HepG2 (cell line): ENCODE data around the gene RAB28. TPM values are rescaled to one million over a fixed set of nuclear protein-coding genes. Genes with fewer than 3 reads are reported as not detected.

Experiments
- ATAC-seq: fragments of 200-7000 bp; cut with Tn5 transposase; 3 replicates; pipeline ENCODE4 v1.9.1; 2020; ENCODE audit warnings: mild to moderate bottlenecking, moderate library complexity
- BruUV-seq: library from RNA; stranded (reverse); fragments of 400-500 nt; replicated peaks from 2 replicates; lab custom pipeline; 2021; lab: Mats Ljungman, UMichigan
- CTCF ChIA-PET: fragments of 300-600 bp; formaldehyde crosslinking; extraction: SDS; loops from one replicate; lab custom pipeline; 2021; ENCODE audit warnings: low total read pairs, inconsistent platforms, low intra/inter-chr PET ratio; lab: Yijun Ruan, JAX
- POLR2A ChIA-PET: fragments of 350-600 bp; sonication (Branson Sonifier 250); formaldehyde crosslinking; loops from one replicate; lab custom pipeline; 2020; ENCODE audit warnings: antibody characterized with exemption, inconsistent platforms; lab: Yijun Ruan, JAX
- DNase-seq: peaks from one replicate; pipeline ENCODE4 v3.0.0-alpha.2; 2015; ENCODE audit warnings: low spot score
- FAIRE-seq: peaks from 3 replicates; lab custom pipeline; 2011; peaks lifted over from hg19 to GRCh38; lab: Jason Lieb, UNC
- H2AFZ ChIP-seq: one replicate; pipeline ENCODE4 v1.6.1; 2011; ENCODE audit warnings: low read length, inconsistent platforms
- H3K27ac ChIP-seq: fragments of 300-600 bp; 3 replicates; pipeline ENCODE4 v1.8.0; 2011; ENCODE audit warnings: mixed run types, mild to moderate bottlenecking, mixed read lengths, low read length, inconsistent platforms; ENCODE audit not compliant: insufficient read depth; ENCODE audit errors: extremely low read length
- H3K27me3 ChIP-seq, 2 experiments: fragments of 200-600 bp in 1 of 2; 2 replicates in 1 of 2; 3 replicates in 1 of 2; pipeline versions ENCODE4 v1.6.0 to v1.8.0; 2011; ENCODE audit warnings: low read length in 2 of 2, mild to moderate bottlenecking in 2 of 2, moderate library complexity in 2 of 2, inconsistent platforms in 1 of 2; ENCODE audit not compliant: insufficient read depth in 2 of 2, control insufficient read depth in 1 of 2
- H3K36me3 ChIP-seq, 2 experiments: fragments of 200-600 bp in 1 of 2; replicated peaks in 1 of 2; 2 replicates in 1 of 2; 3 replicates in 1 of 2; pipeline versions ENCODE4 v1.5.1 to v1.8.0; 2011; ENCODE audit warnings: low read length in 2 of 2, inconsistent platforms in 1 of 2; ENCODE audit not compliant: insufficient read depth in 2 of 2, control insufficient read depth in 1 of 2
- H3K4me1 ChIP-seq: 2 replicates; pipeline ENCODE4 v1.5.1; 2012; ENCODE audit warnings: low read length, inconsistent platforms; ENCODE audit not compliant: insufficient read depth
- H3K4me2 ChIP-seq: 2 replicates; pipeline ENCODE4 v1.6.0; 2011; ENCODE audit warnings: low read depth, low read length, inconsistent platforms
- H3K4me3 ChIP-seq, 3 experiments: fragments of 200-600 bp in 1 of 3; sonication (generic), shearing (Covaris generic) in 1 of 3; replicated peaks in 1 of 3; 2 replicates each; pipeline ENCODE4 v1.5.1; 2011 to 2016; ENCODE audit warnings: low read length in 3 of 3, inconsistent platforms in 2 of 3, low read depth in 2 of 3, mild to moderate bottlenecking in 2 of 3, control low read depth in 1 of 3, mixed read lengths in 1 of 3; ENCODE audit not compliant: insufficient read depth in 1 of 3
- H3K79me2 ChIP-seq: one replicate; pipeline ENCODE4 v1.6.1; 2011; ENCODE audit warnings: low read length, inconsistent platforms; ENCODE audit not compliant: insufficient read depth
- H3K9ac ChIP-seq: 2 replicates; pipeline ENCODE4 v1.6.0; 2011; ENCODE audit warnings: mild to moderate bottlenecking, low read depth, low read length, inconsistent platforms; ENCODE audit not compliant: insufficient read depth
- H3K9me3 ChIP-seq: 2 replicates; pipeline ENCODE4 v1.5.1; 2012; ENCODE audit warnings: mild to moderate bottlenecking, low read length
- H4K20me1 ChIP-seq: 2 replicates; pipeline ENCODE4 v1.6.0; 2011; ENCODE audit warnings: inconsistent platforms, mild to moderate bottlenecking, low read length, moderate library complexity; ENCODE audit not compliant: insufficient read depth
- ATF4 ChIP-seq, 2 experiments: fragments of 450-650 bp in 1 of 2; sonication (generic) in 1 of 2; formaldehyde crosslinking; IDR thresholded peaks; 2 replicates each; pipeline versions ENCODE4 v1.5.0 to v1.8.0; 2020 to 2022; ENCODE audit warnings: mild to moderate bottlenecking in 1 of 2, missing genetic modification reagents in 1 of 2
- FOXK1 ChIP-seq: sonication (generic); formaldehyde crosslinking; IDR thresholded peaks from 2 replicates; pipeline ENCODE4 v1.4.0; 2020; ENCODE audit warnings: low read depth, missing genetic modification reagents, borderline replicate concordance
- GPN1 ChIP-seq: sonication (generic); formaldehyde crosslinking; IDR thresholded peaks from 2 replicates; pipeline ENCODE4 v1.5.1; 2020; ENCODE audit warnings: missing genetic modification reagents, borderline replicate concordance
- HDAC1 ChIP-seq: sonication (generic); formaldehyde crosslinking; IDR thresholded peaks from 2 replicates; pipeline ENCODE4 v1.5.1; 2020; ENCODE audit warnings: mild to moderate bottlenecking, missing genetic modification reagents
- NFYC ChIP-seq: IDR thresholded peaks from 2 replicates; pipeline ENCODE4 v1.6.1; 2016; ENCODE audit warnings: missing genetic modification reagents, missing compliant biosample characterization
- SKIL ChIP-seq: sonication (generic); formaldehyde crosslinking; IDR thresholded peaks from 2 replicates; pipeline ENCODE4 v1.8.0; 2022; ENCODE audit warnings: missing genetic modification reagents, mild to moderate bottlenecking, moderate library complexity, borderline replicate concordance
- TAF15 ChIP-seq: fragments of 200-400 bp; formaldehyde crosslinking; IDR thresholded peaks from one replicate; pipeline ENCODE4 v1.6.1; 2018; ENCODE audit warnings: mild to moderate bottlenecking, low read depth, low read length; ENCODE audit not compliant: poor library complexity, severe bottlenecking
- ZBTB21 ChIP-seq: sonication (generic); formaldehyde crosslinking; IDR thresholded peaks from 2 replicates; pipeline ENCODE4 v1.4.0; 2020; ENCODE audit warnings: missing genetic modification reagents
- ZKSCAN5 ChIP-seq: sonication (generic); formaldehyde crosslinking; IDR thresholded peaks from 2 replicates; pipeline ENCODE4 v1.5.1; 2020; ENCODE audit warnings: mild to moderate bottlenecking, missing genetic modification reagents
- ZNF235 ChIP-seq: sonication (generic); formaldehyde crosslinking; IDR thresholded peaks from 2 replicates; pipeline ENCODE4 v1.8.1; 2023; ENCODE audit warnings: mild to moderate bottlenecking, missing genetic modification reagents, borderline replicate concordance
- ZNF512 ChIP-seq: sonication (generic); formaldehyde crosslinking; IDR thresholded peaks from 2 replicates; pipeline ENCODE4 v1.4.0; 2020; ENCODE audit warnings: mild to moderate bottlenecking, missing genetic modification reagents
- ZNF564 ChIP-seq: sonication (generic); formaldehyde crosslinking; IDR thresholded peaks from 2 replicates; pipeline ENCODE4 v1.8.1; 2023; ENCODE audit warnings: mild to moderate bottlenecking, missing genetic modification reagents
- ZNF574 ChIP-seq: sonication (generic); formaldehyde crosslinking; IDR thresholded peaks from 2 replicates; pipeline ENCODE4 v1.4.0; 2020; ENCODE audit warnings: missing genetic modification reagents
- ZNF607 ChIP-seq: sonication (generic); formaldehyde crosslinking; IDR thresholded peaks from 2 replicates; pipeline ENCODE4 v1.5.1; 2020; ENCODE audit warnings: missing genetic modification reagents, mild to moderate bottlenecking, borderline replicate concordance
- ZNF704 ChIP-seq: sonication (generic); formaldehyde crosslinking; IDR thresholded peaks from 2 replicates; pipeline ENCODE4 v1.8.1; 2023; ENCODE audit warnings: mild to moderate bottlenecking, inconsistent platforms, moderate library complexity, missing genetic modification reagents, borderline replicate concordance
- WGBS: methylation state at CpG from one replicate; pipeline ENCODE4 v1.1.6; 2017; ENCODE audit warnings: low lambda C conversion rate; 5-methylcytosine and 5-hydroxymethylcytosine counted together
- in situ Hi-C: cut with HindIII; loops from 2 replicates; pipeline ENCODE4 v1.10.0; 2017; ENCODE audit warnings: low pct_unique_long_range_greater_than_20kb; ENCODE audit not compliant: extremely low pct_ligation_motif_present
- intact Hi-C: fragments of 100-400 bp; cut with micrococcal nuclease; formaldehyde crosslinking; loops from one replicate; pipeline ENCODE4 v1.10.0; 2022; ENCODE audit not compliant: unreplicated experiment
- polyA plus RNA-seq, 8 experiments: library from polyadenylated mRNA; depleted of rRNA in 3 of 8; stranded (reverse) in 7 of 8; unstranded in 1 of 8; fragments of >200 nt; fragmentation: Illumina TruSeq in 4 of 8; extraction: Trizol in 4 of 8; gene quantifications; 2 replicates each; pipeline versions ENCODE4 v1.2.1 to v1.2.3, GENCODE V29; 2011 to 2016; ENCODE audit warnings: low read depth in 4 of 8, missing spikeins in 1 of 8, mixed read lengths in 1 of 8; ENCODE audit not compliant: insufficient read depth in 1 of 8
- total RNA-seq, 5 experiments: library from RNA; depleted of rRNA; stranded (reverse); fragments of >200 nt; fragmentation: Illumina TruSeq; extraction: Trizol; gene quantifications; 2 replicates each; pipeline ENCODE4 v1.2.3, GENCODE V29; 2016; ENCODE audit warnings: low read depth in 1 of 5

The RAB28 gene
- total and polyA plus RNA-seq, 2 of the 13 experiments (the other 11 are each of a cell fraction or from before 2014, with no cell fraction given), result 11.8 to 18.2 TPM

GRCh38 chr4:13492747-13493146 lies 8.6 kb upstream of the RAB28 start:
- WGBS, result 4% methylated on average over 3 of the region's 3 CpGs
- intact Hi-C loops, result no loop called here
- TF ChIP-seq NFYC (CRISPR knock-in tag), result no peak
- TF ChIP-seq SKIL (CRISPR knock-in tag), result no peak
- no peak for TF ChIP-seq FOXK1 (CRISPR knock-in tag)
- TF ChIP-seq HDAC1 (CRISPR knock-in tag), result no peak
- TF ChIP-seq ZNF235, result no peak
- no peak for TF ChIP-seq ZNF564 (CRISPR knock-in tag)
- no peak for TF ChIP-seq TAF15
- TF ChIP-seq ZBTB21, result no peak
- TF ChIP-seq ZNF574 (CRISPR knock-in tag), result no peak
- TF ChIP-seq ZNF704 (CRISPR knock-in tag), result no peak
- no peak for TF ChIP-seq GPN1 (CRISPR knock-in tag)
- TF ChIP-seq ZKSCAN5 (CRISPR knock-in tag), result no peak
- TF ChIP-seq ZNF512 (CRISPR knock-in tag), result no peak
- no peak for TF ChIP-seq ZNF607 (CRISPR knock-in tag)
- TF ChIP-seq ATF4 (CRISPR knock-in tag; IDR thresholded peaks at IDR 0.05), result no peak

More at GRCh38 chr4:13492747-13493146, 8.6 kb upstream of the RAB28 start:
- Histone ChIP-seq H3K9me3 (peaks cover 2% of the 10 kb centered on the region; the same call in 1 of the 2 replicates), H3K36me3 (no peaks in the 10 kb centered on the region), H3K27me3 (peaks cover 0 to 4% of the 10 kb centered on the region in 2 experiments; a peak in 1 of 5 replicates), H4K20me1 (no peaks in the 10 kb centered on the region), H3K79me2 (no peaks in the 10 kb centered on the region), H3K27ac (no peak overlapping the region), H3K4me2 (no peak overlapping the region), H3K4me1 (no peaks in the 10 kb centered on the region), H3K9ac (no peak overlapping the region), H2AFZ (no peak overlapping the region), H3K4me3 (no peak overlapping the region)
- ChIA-PET CTCF (no interaction called here), POLR2A (no interaction called here)
- no peak for DNase-seq
- FAIRE-seq, result no peak
- no TSS peak for BruUV-seq
- in situ Hi-C loops, result no loop called here
- ATAC-seq, result no peak
